GM21528 (cell line): Measurements from ENCODE around the gene LRRC46.

Experiments
- ATAC-seq: cut with Tn5 transposase; IDR thresholded peaks from one replicate; pipeline ENCODE4 v1.9.1; 2021; ENCODE audit warnings: mild to moderate bottlenecking, moderate library complexity; ENCODE audit not compliant: unreplicated experiment, low FRiP score

The LRRC46 gene

GRCh38 chr17:47873200-47874090 is 42.0 kb downstream of the LRRC46 start:
- no peak for ATAC-seq

- no peak for ATAC-seq
Observed at GRCh38 chr17:47875011-47875985, 43.8 kb downstream of the LRRC46 start.

- no peak for ATAC-seq
Observed at GRCh38 chr17:47877368-47878034, 46.0 kb downstream of the LRRC46 start.

GRCh38 chr17:47878203-47879027 is 46.9 kb downstream of the LRRC46 start:
- no peak for ATAC-seq

- no peak for ATAC-seq
Observed at GRCh38 chr17:47879028-47879585, 47.6 kb downstream of the LRRC46 start.

- ATAC-seq, result no peak
Observed at GRCh38 chr17:47879776-47880454, 48.4 kb downstream of the LRRC46 start.

- ATAC-seq, result no peak
Observed at GRCh38 chr17:47882247-47882646, 50.8 kb downstream of the LRRC46 start.

- no peak for ATAC-seq
Observed at GRCh38 chr17:47882695-47883588, 51.5 kb downstream of the LRRC46 start.

GRCh38 chr17:47883589-47884426 is 52.3 kb downstream of the LRRC46 start:
- no peak for ATAC-seq

- ATAC-seq, result no peak
Observed at GRCh38 chr17:47884427-47884740, 52.9 kb downstream of the LRRC46 start.

- ATAC-seq, result no peak
Observed at GRCh38 chr17:47884905-47885730, 53.6 kb downstream of the LRRC46 start.
